ENCODE data around the gene NCKAP5.

Gene NCKAP5

GRCh38 chr2:132871831-132872230 is 696.4 kb downstream of the NCKAP5 start:
- no peak for DNase-seq (ENCODE audit: extremely low spot score)
- ChIA-PET POLR2A (no interaction called here), CTCF (interaction anchor here (1.2 to 1.7 kb wide), 3 partner anchors 10 to 32 kb away, joined by 4 to 5 read pairs (median 4); no protein-coding TSS in a partner anchor)
- TF ChIP-seq CTCF (IDR thresholded peaks at IDR 0.05; ENCODE audit: control extremely low read depth, extremely low read depth, low read depth, missing control alignments): no peak

GRCh38 chr2:132863961-132864360 is 704.3 kb downstream of the NCKAP5 start:
- CTCF ChIA-PET: no interaction called here
- POLR2A ChIA-PET: no interaction called here
- TF ChIP-seq CTCF (IDR thresholded peaks at IDR 0.05; ENCODE audit: control extremely low read depth, extremely low read depth, low read depth, missing control alignments): no peak
- no peak for DNase-seq (ENCODE audit: extremely low spot score)

GRCh38 chr2:132860220-132860619 is 708.0 kb downstream of the NCKAP5 start:
- no peak for TF ChIP-seq CTCF (IDR thresholded peaks at IDR 0.05; ENCODE audit: control extremely low read depth, extremely low read depth, low read depth, missing control alignments)
- ChIA-PET POLR2A (no interaction called here), CTCF (interaction anchor here (1.0 kb wide), 1 partner anchor 10 kb away, joined by 3 read pairs; no protein-coding TSS in a partner anchor)
- no peak for DNase-seq (ENCODE audit: extremely low spot score)

- CTCF ChIA-PET: interaction anchor here (1.0 kb wide), 1 partner anchor 10 kb away, joined by 3 read pairs; no protein-coding TSS in a partner anchor
- no peak for TF ChIP-seq CTCF (IDR thresholded peaks at IDR 0.05; ENCODE audit: control extremely low read depth, extremely low read depth, low read depth, missing control alignments)
Observed at GRCh38 chr2:132859590-132859989, 708.7 kb downstream of the NCKAP5 start.

GRCh38 chr2:132857319-132857718 is 710.9 kb downstream of the NCKAP5 start:
- TF ChIP-seq CTCF (IDR thresholded peaks at IDR 0.05; ENCODE audit: control extremely low read depth, extremely low read depth, low read depth, missing control alignments): no peak
- ChIA-PET CTCF (interaction anchor here (1.3 kb wide), 2 partner anchors 8 to 131 kb away, joined by 3 to 4 read pairs; no protein-coding TSS in a partner anchor), POLR2A (no interaction called here)
- no peak for DNase-seq (ENCODE audit: extremely low spot score)

More at GRCh38 chr2:132859590-132859989, 708.7 kb downstream of the NCKAP5 start:
- POLR2A ChIA-PET: no interaction called here
- DNase-seq (ENCODE audit: extremely low spot score): no peak

GRCh38 chr2:132850688-132851087 is 717.6 kb downstream of the NCKAP5 start:
- CTCF ChIA-PET: interaction anchor here (1.3 kb wide), 1 partner anchor 17 kb away, joined by 3 read pairs; no protein-coding TSS in a partner anchor
- no peak for DNase-seq (ENCODE audit: extremely low spot score)
- POLR2A ChIA-PET: no interaction called here
- no peak for TF ChIP-seq CTCF (IDR thresholded peaks at IDR 0.05; ENCODE audit: control extremely low read depth, extremely low read depth, low read depth, missing control alignments)
